ENCODE data around the gene BEND7.

GRCh38 chr10:13503745-13504463, 24.9 kb downstream of the BEND7 start:
- TF ChIP-seq CTCF (IDR thresholded peaks at IDR 0.05) = no peak
- TF ChIP-seq GABPA (IDR thresholded peaks at IDR 0.05; ENCODE audit: low read depth) = no peak
- TF ChIP-seq SMC3 (IDR thresholded peaks at IDR 0.05; ENCODE audit: low read depth, low read length) = no peak
